PFSK-1 (cell line): ENCODE measurements around the gene TMEM30B.

Experiments used
- FOXP2 ChIP-seq: optimal IDR thresholded peaks from 2 replicates; pipeline ENCODE3; 2011; ENCODE audit warnings: borderline replicate concordance, control low read depth, inconsistent platforms; ENCODE audit not compliant: insufficient read depth; ENCODE audit errors: extremely low read length, extremely low read depth
- POLR2AphosphoS5 ChIP-seq: IDR thresholded peaks from 2 replicates; pipeline ENCODE4 v1.6.1; 2012; ENCODE audit warnings: low read depth, mild to moderate bottlenecking, control low read depth, low read length, moderate library complexity
- REST ChIP-seq, 2 experiments: IDR thresholded peaks; 2 replicates each; pipeline versions ENCODE4 v1.6.1 to v1.8.0; 2011 to 2012; ENCODE audit warnings: low read depth in 2 of 2, low read length in 2 of 2, control low read depth in 1 of 2, inconsistent platforms in 1 of 2, mild to moderate bottlenecking in 1 of 2, moderate library complexity in 1 of 2; ENCODE audit not compliant: insufficient read depth in 1 of 2
- SIN3A ChIP-seq: IDR thresholded peaks from 2 replicates; pipeline ENCODE4 v1.6.1; 2012; ENCODE audit warnings: mild to moderate bottlenecking, low read length, moderate library complexity, borderline replicate concordance; ENCODE audit not compliant: insufficient read depth
- TAF1 ChIP-seq: IDR thresholded peaks from 2 replicates; pipeline ENCODE4 v1.6.1; 2012; ENCODE audit warnings: low read length, control low read depth, borderline replicate concordance; ENCODE audit not compliant: insufficient read depth

- no peak for TF ChIP-seq POLR2AphosphoS5
- TF ChIP-seq REST (IDR thresholded peaks at IDR 0.05; ENCODE audit: insufficient read depth in 1 of 2, low read depth in 2 of 2, low read length in 2 of 2) = no peak
- no peak for TF ChIP-seq TAF1
- TF ChIP-seq FOXP2 = no peak
- TF ChIP-seq SIN3A = no peak
These were observed 40.4 kb upstream of the TMEM30B start, which contains the start of gene PRKCH for GRCh38 chr14:61321385-61322010.
